HG03095 (cell line): Measurements from ENCODE around the gene OR4C5.
"Not testable (repeated sequence)": the region's sequence is repeated elsewhere in the genome, so short reads cannot be mapped to it uniquely, and the experiment has no call there.

Source experiments
- ATAC-seq: cut with Tn5 transposase; IDR thresholded peaks from one replicate; pipeline ENCODE4 v1.9.1; 2021; ENCODE audit warnings: moderate library complexity; ENCODE audit not compliant: unreplicated experiment

Gene OR4C5

GRCh38 chr11:48366365-48366764, at the start of gene OR4C5:
Gene OR4C5, minus strand, starts transcription at chr11:48366465. Its CDS starts 0 bp downstream, at chr11:48366465.
- ATAC-seq: no peak

- ATAC-seq: no peak
These were observed 18.4 kb upstream of the OR4C5 start for GRCh38 chr11:48384670-48385069.

- ATAC-seq: not testable (repeated sequence)
These were observed 17.9 kb upstream of the OR4C5 start for GRCh38 chr11:48384151-48384550.

- not testable (repeated sequence) for ATAC-seq
These were observed 5.0 kb downstream of the OR4C5 start for GRCh38 chr11:48361289-48361688.

- no peak for ATAC-seq
These were observed 11.6 kb downstream of the OR4C5 start for GRCh38 chr11:48354677-48355076.

GRCh38 chr11:48354013-48354412, 12.3 kb downstream of the OR4C5 start:
- ATAC-seq: no peak

GRCh38 chr11:48346286-48346685, 20.0 kb downstream of the OR4C5 start:
- ATAC-seq: not testable (repeated sequence)

- not testable (repeated sequence) for ATAC-seq
These were observed 23.8 kb downstream of the OR4C5 start for GRCh38 chr11:48342505-48342904.

GRCh38 chr11:48341466-48341865, 24.8 kb downstream of the OR4C5 start:
- no peak for ATAC-seq

- ATAC-seq: not testable (repeated sequence)
These were observed 41.6 kb downstream of the OR4C5 start, which contains the start of gene OR4C3 for GRCh38 chr11:48324620-48325019. Gene OR4C3, plus strand, starts transcription at chr11:48324920. Its CDS starts 102 bp downstream, at chr11:48325022.

- not testable (repeated sequence) for ATAC-seq
These were observed 46.5 kb downstream of the OR4C5 start for GRCh38 chr11:48319813-48320212.
